HK-2 (cell line): ENCODE results near the gene GRM1.

ENCODE experiments used
- DNase-seq: peaks from one replicate; pipeline ENCODE4 v3.0.0-alpha.2; 2018; ENCODE audit not compliant: unreplicated experiment

Gene GRM1

GRCh38 chr6:146028851-146029572, at the start of gene GRM1:
Gene GRM1, plus strand, starts transcription at chr6:146029062. Its CDS starts 456 bp downstream, at chr6:146029518.
- no peak for DNase-seq

GRCh38 chr6:146009338-146009737, 19.5 kb upstream of the GRM1 start:
- no peak for DNase-seq

GRCh38 chr6:146014233-146014632, 14.6 kb upstream of the GRM1 start:
- DNase-seq, result no peak

- DNase-seq, result no peak
Measured at GRCh38 chr6:146017672-146018071, 11.2 kb upstream of the GRM1 start.

GRCh38 chr6:146026873-146027272, 2.0 kb upstream of the GRM1 start:
- DNase-seq, result no peak

- DNase-seq, result no peak
Measured at GRCh38 chr6:146027586-146028251, 1.1 kb upstream of the GRM1 start.

GRCh38 chr6:146028252-146028795, 538 bp upstream of the GRM1 start:
- DNase-seq, result peak; percentile 69

GRCh38 chr6:146029573-146030184, 817 bp downstream of the GRM1 start:
- no peak for DNase-seq

- DNase-seq, result no peak
Measured at GRCh38 chr6:146032387-146032786, 3.5 kb downstream of the GRM1 start.

- no peak for DNase-seq
Measured at GRCh38 chr6:146040360-146040759, 11.5 kb downstream of the GRM1 start.

GRCh38 chr6:146041282-146041681, 12.4 kb downstream of the GRM1 start:
- DNase-seq, result peak; percentile 14

GRCh38 chr6:146047371-146047770, 18.5 kb downstream of the GRM1 start:
- no peak for DNase-seq

GRCh38 chr6:146050168-146050567, 21.3 kb downstream of the GRM1 start:
- DNase-seq, result no peak

GRCh38 chr6:146056506-146056905, 27.6 kb downstream of the GRM1 start:
- no peak for DNase-seq

GRCh38 chr6:146065690-146066089, 36.8 kb downstream of the GRM1 start:
- DNase-seq, result no peak

GRCh38 chr6:146066506-146066905, 37.6 kb downstream of the GRM1 start:
- no peak for DNase-seq

GRCh38 chr6:146071781-146072180, 42.9 kb downstream of the GRM1 start:
- DNase-seq, result no peak

- no peak for DNase-seq
Measured at GRCh38 chr6:146077992-146078391, 49.1 kb downstream of the GRM1 start.

GRCh38 chr6:146087386-146087785, 58.5 kb downstream of the GRM1 start:
- DNase-seq, result no peak

- DNase-seq, result peak; percentile 55
Measured at GRCh38 chr6:146090474-146090873, 61.6 kb downstream of the GRM1 start.

- no peak for DNase-seq
Measured at GRCh38 chr6:146092961-146093686, 64.3 kb downstream of the GRM1 start.

GRCh38 chr6:146095481-146095880, 66.6 kb downstream of the GRM1 start:
- DNase-seq, result no peak
